Fibroblast of the aortic adventitia (primary cell): ENCODE data around the gene LRP8. TPM values are rescaled to one million over a fixed set of nuclear protein-coding genes. Genes with fewer than 3 reads are reported as not detected.

Source experiments
- DNase-seq: peaks from one replicate; pipeline ENCODE4 v3.0.0-alpha.2; 2010; ENCODE audit warnings: low read depth
- H3K4me3 ChIP-seq: 2 replicates; pipeline ENCODE4 v1.5.1; 2011; ENCODE audit warnings: low read depth, mild to moderate bottlenecking, control low read depth, low read length, moderate library complexity
- total RNA-seq: library from RNA; depleted of rRNA; stranded (reverse); fragments of >200 nt; gene quantifications from 2 replicates; pipeline ENCODE4 v1.2.3, GENCODE V29; 2012; ENCODE audit warnings: low replicate concordance
- TF ChIP-seq, protein P1 (sequence below): IDR thresholded peaks from 2 replicates; pipeline ENCODE4 v1.5.1; 2011; ENCODE audit warnings: mild to moderate bottlenecking, low read length, control low read depth, inconsistent platforms; ENCODE audit not compliant: insufficient read depth

Gene LRP8
- total RNA-seq, 1 donor, result 13.6 TPM

DNA sequence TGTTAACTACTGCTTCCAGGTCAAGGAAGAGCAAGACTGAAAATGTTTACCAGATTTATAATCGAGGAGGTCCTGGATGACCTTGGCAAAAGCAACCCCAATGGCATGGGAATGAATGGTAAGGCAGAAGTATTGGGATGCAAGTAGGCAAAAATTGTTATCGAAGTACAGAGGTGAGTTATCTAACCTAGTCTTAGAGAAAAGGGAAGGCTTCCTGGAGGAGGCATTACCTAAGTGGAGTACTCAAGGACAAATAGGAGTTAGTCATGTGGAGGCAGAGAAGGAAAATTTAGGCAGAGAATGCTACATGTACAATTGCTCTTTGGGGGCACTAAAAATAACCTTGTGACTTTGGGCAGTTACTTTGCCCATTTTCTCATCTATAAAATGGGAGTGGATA lies 86.0 kb downstream of the LRP8 start:
- no peak overlapping the region for H3K4me3 ChIP-seq
- TF ChIP-seq, protein P1, sequence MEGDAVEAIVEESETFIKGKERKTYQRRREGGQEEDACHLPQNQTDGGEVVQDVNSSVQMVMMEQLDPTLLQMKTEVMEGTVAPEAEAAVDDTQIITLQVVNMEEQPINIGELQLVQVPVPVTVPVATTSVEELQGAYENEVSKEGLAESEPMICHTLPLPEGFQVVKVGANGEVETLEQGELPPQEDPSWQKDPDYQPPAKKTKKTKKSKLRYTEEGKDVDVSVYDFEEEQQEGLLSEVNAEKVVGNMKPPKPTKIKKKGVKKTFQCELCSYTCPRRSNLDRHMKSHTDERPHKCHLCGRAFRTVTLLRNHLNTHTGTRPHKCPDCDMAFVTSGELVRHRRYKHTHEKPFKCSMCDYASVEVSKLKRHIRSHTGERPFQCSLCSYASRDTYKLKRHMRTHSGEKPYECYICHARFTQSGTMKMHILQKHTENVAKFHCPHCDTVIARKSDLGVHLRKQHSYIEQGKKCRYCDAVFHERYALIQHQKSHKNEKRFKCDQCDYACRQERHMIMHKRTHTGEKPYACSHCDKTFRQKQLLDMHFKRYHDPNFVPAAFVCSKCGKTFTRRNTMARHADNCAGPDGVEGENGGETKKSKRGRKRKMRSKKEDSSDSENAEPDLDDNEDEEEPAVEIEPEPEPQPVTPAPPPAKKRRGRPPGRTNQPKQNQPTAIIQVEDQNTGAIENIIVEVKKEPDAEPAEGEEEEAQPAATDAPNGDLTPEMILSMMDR, result no peak
- DNase-seq, result no peak

DNA sequence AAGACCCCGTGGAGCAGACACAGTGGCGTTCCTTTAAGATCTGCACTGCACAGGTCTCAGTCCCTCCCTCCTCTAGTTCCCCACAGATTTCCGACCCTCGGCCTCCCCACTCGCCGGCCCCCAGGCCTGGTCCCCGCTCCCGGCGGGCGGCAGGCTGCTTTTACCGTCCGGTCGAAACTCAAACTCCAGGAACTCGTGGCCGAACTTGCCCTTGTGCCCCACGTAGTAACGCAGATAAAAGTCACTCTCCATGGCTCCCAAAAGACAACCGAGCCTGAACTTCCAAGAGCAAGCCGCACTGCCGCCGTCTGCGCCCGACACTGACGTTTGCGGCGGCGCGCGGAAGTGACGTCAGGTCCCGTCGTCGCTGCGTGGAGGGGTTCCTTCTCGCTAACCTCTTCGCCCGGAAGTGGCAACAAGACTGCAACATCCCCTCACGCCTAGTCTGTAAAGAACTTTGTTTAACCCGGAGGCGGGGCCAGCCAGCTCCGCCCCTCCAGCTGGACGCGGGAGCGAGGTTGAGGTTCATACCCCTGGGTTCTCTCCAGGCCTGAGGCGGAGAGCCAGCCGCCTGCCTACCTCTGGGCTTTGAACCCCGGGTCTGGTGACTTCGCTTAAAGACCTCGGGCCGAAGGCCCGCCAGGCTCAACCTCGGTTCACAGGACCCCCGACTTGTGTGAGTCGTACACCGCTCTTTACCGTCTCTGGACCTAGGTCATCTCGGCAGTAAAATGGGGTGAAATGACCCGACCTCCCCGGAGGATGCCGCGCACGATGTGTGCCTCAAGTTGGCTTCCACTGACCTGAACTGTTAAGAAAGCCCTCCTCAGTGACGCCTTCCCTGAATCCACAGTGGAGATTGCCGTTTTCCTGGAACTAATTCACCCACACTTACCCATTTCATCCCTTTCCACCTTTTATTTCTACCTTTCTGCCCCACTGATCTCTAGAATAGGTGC lies 89.4 kb downstream of the LRP8 start, which contains the start of gene MAGOH:
Gene MAGOH (minus strand): TSS at position 322 of the 959 bp plus-strand sequence. CDS start 70 bp downstream, at position 252.
- peak within 1 kb of the TSS; percentile 100 for H3K4me3 ChIP-seq
- TF ChIP-seq, protein P1, result no peak
- DNase-seq, result peak; percentile 97

DNA sequence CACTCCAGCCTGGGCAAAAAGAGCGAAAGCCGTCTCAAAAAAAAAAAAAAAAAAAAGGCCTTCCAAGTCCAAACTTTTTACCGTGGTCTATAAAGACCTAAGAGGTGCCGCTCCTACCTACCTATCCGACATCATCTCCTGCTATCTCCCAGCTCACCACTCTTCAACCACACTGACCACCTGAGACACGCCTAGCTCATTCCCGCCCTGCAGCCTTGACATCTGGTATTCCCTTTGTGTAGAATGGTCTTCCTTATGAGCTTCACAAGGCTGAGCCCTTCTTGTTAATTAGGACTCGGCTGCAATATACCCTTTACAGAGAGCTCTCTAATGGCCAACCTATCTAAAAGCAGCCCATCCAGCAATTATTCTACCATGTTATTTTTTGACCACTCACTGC lies 90.2 kb downstream of the LRP8 start:
- TF ChIP-seq, protein P1, result no peak
- peak overlapping the region; percentile 100 for H3K4me3 ChIP-seq
- DNase-seq, result no peak

DNA sequence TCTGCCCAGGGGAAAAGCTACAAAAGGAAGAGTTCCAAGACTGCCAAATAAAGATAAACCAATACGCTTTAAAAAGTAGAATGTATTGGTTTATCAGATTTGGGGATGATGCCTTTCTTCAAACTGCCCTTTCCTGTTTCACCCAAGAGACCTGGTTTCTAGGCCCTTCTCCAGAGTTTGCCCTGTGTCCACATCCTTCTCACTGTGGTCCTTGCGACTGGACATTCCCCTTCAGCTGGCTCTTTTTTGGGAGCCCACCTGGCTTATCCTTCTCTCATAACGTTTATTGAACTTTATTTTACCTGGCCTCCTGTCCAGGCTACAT lies 106.9 kb downstream of the LRP8 start:
- DNase-seq, result no peak
- peak overlapping the region; percentile 97 for H3K4me3 ChIP-seq

DNA sequence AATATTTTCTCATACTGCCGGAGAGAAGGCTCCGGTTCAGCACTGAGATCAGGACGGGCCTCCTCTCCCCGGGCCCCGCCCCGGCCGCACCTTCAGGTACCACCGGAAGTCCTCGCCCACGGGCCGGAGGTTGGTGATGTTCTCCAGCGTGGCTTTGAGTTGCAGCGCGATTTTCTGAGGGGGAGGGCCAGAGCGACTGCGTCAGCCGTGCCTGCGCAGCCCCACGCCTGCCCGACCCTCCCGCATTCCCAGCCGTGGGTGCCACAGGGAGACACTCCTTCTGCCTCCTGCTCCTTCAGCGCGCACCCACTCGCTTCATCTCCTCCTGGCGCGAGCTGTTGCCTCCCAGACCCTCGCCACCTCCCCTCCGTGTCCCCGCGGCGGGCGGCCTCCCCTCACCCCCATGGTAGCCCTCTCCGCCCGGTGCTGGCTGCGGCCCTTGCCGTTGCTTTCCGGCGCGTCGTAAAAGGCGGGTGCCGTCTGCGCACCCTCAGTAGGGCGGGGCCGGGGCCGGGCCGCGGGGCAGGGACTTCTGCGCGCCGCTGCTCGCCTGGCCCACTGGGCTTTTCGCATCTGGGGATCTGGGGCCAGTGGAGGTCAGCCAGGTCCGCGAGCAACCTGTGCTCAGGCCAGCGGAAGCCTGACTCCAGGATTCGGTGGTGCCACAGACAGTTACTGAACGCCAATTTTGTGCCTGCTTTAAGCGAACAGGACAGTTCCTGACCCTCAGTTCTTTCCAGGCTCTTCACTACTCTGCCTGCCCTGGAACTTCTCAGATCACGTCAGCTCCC lies 107.5 kb downstream of the LRP8 start, which contains the start of gene CZIB:
Gene CZIB (minus strand): TSS at position 464 of the 791 bp plus-strand sequence. CDS start 59 bp downstream, at position 405.
- peak within 1 kb of the TSS; percentile 97 for H3K4me3 ChIP-seq
- peak; percentile 87 for DNase-seq
- TF ChIP-seq, protein P1, result no peak

More for the DNA sequence above, 106.9 kb downstream of the LRP8 start:
- TF ChIP-seq, protein P1, result no peak

DNA sequence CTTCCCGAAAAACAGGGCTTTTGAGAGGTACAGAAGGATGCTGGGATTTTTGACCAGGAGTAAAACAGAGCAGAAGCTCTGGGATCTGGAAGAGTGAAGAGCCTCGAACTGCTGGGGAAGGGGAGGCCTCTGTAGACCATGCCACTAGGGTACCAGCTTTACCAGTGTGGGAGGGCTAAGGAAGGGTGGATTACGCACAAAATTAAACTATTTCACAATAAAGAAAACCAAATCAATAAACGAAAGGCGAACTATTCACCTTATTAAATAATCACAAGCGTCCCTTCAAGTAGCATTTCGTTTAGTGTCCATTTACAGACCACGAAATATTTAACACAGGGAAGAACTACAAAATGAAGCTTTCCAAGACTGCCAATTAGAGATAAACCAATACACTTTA lies 108.2 kb downstream of the LRP8 start:
- peak; percentile 3 for DNase-seq

More for the DNA sequence above, 108.2 kb downstream of the LRP8 start:
- H3K4me3 ChIP-seq, result peak overlapping the region; percentile 97
- TF ChIP-seq, protein P1, result no peak
